Parathyroid adenoma (tissue), 2 donors: ENCODE measurements around the gene AP1G1.
"Not testable (repeated sequence)": the region's sequence is repeated elsewhere in the genome, so short reads cannot be mapped to it uniquely, and the experiment has no call there.

Experiments
- H2AFZ ChIP-seq: fragments of 300-600 bp; sonication (generic); one replicate; pipeline ENCODE4 v1.7.0; 2017; ENCODE audit warnings: antibody characterized with exemption, mild to moderate bottlenecking
- H3K27ac ChIP-seq: fragments of 300-600 bp; sonication (generic); one replicate; pipeline ENCODE4 v1.7.0; 2017
- H3K27me3 ChIP-seq: fragments of 300-600 bp; sonication (generic); one replicate; pipeline ENCODE4 v1.7.0; 2017; ENCODE audit warnings: low read length; ENCODE audit not compliant: control insufficient read depth, insufficient read depth
- H3K36me3 ChIP-seq: fragments of 300-600 bp; sonication (generic); one replicate; pipeline ENCODE4 v1.7.0; 2017; ENCODE audit warnings: low read length; ENCODE audit not compliant: control insufficient read depth, insufficient read depth
- H3K4me1 ChIP-seq: fragments of 300-600 bp; sonication (generic); one replicate; pipeline ENCODE4 v1.7.0; 2017; ENCODE audit warnings: control low read depth
- H3K4me2 ChIP-seq: fragments of 300-600 bp; sonication (generic); one replicate; pipeline ENCODE4 v1.7.0; 2017; ENCODE audit warnings: low read length
- H3K4me3 ChIP-seq: fragments of 300-600 bp; sonication (generic); one replicate; pipeline ENCODE4 v1.7.0; 2017; ENCODE audit warnings: low read depth, low read length
- H3K79me2 ChIP-seq: fragments of 300-600 bp; sonication (generic); one replicate; pipeline ENCODE4 v1.7.0; 2017; ENCODE audit warnings: control low read depth
- H3K9ac ChIP-seq: fragments of 300-600 bp; sonication (generic); one replicate; pipeline ENCODE4 v1.7.0; 2017; ENCODE audit warnings: mild to moderate bottlenecking
- H3K9me3 ChIP-seq: fragments of 300-600 bp; sonication (generic); one replicate; pipeline ENCODE4 v1.7.0; 2017; ENCODE audit warnings: low read length; ENCODE audit not compliant: control insufficient read depth
- TF ChIP-seq, protein P1 (sequence below): fragments of 300-600 bp; sonication (generic); IDR thresholded peaks from one replicate; pipeline ENCODE4 v1.7.0; 2017; ENCODE audit warnings: antibody characterized with exemption, mild to moderate bottlenecking
- donor health status: primary hyperparathyroidism.

The AP1G1 gene

DNA sequence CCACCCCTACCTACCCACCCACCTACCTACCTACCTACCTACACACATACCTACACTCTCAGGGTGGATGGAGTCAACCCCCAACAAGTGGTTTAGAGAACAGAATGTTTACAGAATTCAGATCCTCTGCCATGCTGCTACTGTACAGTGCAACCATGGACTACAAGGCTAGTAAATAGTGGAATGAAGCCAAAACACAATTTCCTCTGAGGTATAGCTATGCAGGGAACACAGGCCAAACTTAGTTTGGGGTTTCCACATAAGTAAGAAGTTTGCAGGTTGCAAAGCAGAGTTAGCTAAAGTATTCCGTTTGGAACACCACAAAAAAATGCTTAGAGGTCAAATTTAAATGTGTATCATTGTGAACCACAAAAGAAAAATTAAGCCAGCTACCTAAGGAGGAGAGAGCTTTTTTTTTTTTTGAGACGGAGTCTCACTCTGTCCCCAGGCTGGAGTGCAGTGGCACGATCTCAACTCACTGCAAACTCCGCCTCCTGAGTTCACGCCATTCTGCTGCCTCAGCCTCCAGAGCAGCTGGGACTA is 2.7 kb upstream of the AP1G1 start:
- no peak overlapping the region for H3K4me3 ChIP-seq
- H3K27ac ChIP-seq, result no peak overlapping the region
- no peaks in the 10 kb centered on the region for H3K27me3 ChIP-seq

GRCh38 chr16:71810155-71810530 is 1.5 kb upstream of the AP1G1 start:
- H3K27me3 ChIP-seq, H3K4me1 ChIP-seq, H3K27ac ChIP-seq, H3K36me3 ChIP-seq, H3K4me3 ChIP-seq, H3K9me3 ChIP-seq, H3K9ac ChIP-seq: not testable (repeated sequence)
- H2AFZ ChIP-seq, result peak overlapping the region; percentile 91
- H3K4me2 ChIP-seq, result peak overlapping the region; percentile 92
- H3K79me2 ChIP-seq, result peaks cover 17% of the 10 kb centered on the region

More for the DNA sequence above, 2.7 kb upstream of the AP1G1 start:
- H2AFZ ChIP-seq, result no peak overlapping the region
- TF ChIP-seq, protein P1, sequence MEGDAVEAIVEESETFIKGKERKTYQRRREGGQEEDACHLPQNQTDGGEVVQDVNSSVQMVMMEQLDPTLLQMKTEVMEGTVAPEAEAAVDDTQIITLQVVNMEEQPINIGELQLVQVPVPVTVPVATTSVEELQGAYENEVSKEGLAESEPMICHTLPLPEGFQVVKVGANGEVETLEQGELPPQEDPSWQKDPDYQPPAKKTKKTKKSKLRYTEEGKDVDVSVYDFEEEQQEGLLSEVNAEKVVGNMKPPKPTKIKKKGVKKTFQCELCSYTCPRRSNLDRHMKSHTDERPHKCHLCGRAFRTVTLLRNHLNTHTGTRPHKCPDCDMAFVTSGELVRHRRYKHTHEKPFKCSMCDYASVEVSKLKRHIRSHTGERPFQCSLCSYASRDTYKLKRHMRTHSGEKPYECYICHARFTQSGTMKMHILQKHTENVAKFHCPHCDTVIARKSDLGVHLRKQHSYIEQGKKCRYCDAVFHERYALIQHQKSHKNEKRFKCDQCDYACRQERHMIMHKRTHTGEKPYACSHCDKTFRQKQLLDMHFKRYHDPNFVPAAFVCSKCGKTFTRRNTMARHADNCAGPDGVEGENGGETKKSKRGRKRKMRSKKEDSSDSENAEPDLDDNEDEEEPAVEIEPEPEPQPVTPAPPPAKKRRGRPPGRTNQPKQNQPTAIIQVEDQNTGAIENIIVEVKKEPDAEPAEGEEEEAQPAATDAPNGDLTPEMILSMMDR, result no peak
- H3K4me1 ChIP-seq, result peaks cover 8% of the 10 kb centered on the region
- H3K36me3 ChIP-seq, result no peaks in the 10 kb centered on the region
- no peak overlapping the region for H3K9ac ChIP-seq
- H3K9me3 ChIP-seq, result no peaks in the 10 kb centered on the region
- no peak overlapping the region for H3K4me2 ChIP-seq
- peaks cover 15% of the 10 kb centered on the region for H3K79me2 ChIP-seq

DNA sequence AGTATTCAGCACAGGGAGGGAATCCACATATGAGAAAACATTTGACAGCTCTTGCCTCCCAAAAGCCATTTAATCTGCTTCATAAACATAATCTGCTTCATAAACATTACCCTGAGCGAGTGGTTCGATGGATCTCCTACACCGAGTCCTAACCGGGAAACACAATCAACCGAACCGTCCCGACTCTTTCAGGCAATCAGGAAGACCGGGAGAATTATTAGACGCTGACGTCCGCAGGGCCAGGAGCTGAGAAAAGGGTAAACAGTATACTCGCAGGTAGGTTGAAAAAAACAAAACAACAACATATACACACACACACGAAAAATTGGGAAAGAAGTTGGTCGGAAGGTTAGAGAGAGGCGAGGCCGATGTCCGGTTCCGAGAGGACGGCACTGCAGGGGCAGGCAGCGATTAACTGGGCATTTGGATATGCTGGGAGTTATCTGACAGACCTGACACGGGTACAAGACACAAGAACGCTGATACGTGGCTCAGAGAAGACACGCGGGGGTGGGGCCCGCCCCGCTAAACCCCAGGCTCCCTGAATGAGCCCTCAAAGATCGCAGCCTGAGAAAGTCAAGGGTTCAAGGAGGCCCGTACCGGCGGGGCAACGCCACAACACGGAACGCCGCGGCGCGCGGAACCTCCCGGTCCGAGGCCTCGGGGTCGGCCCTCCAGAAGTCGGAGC is 585 bp downstream of the AP1G1 start:
- Histone ChIP-seq H3K36me3 (no peaks in the 10 kb centered on the region), H3K27ac (peak overlapping the region; percentile 100), H3K27me3 (no peaks in the 10 kb centered on the region), H3K4me2 (peak overlapping the region; percentile 94), H3K4me3 (peak overlapping the region; percentile 90), H3K9ac (peak overlapping the region; percentile 88), H3K79me2 (peaks cover 32% of the 10 kb centered on the region), H2AFZ (peak overlapping the region; percentile 100), H3K9me3 (no peaks in the 10 kb centered on the region), H3K4me1 (peaks cover 8% of the 10 kb centered on the region)
- TF ChIP-seq, protein P1, result no peak

DNA sequence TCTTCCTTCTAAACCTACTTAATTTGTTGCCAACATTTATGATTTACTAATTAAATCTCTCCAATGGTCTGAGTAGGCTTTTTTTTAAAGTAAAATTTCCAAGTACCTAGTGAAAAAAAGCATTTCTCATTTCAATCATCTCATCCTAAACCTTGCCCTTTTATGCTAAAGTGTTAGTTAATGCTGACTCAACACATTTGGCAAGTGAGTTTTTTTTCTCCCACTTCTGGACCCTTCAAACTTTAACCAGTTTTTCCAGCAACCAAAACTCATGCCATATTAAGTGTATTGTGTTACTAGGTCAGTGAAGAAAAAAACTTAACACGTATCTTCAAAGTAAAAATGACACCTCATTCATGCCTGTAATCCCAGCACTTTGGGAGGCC is 5.3 kb downstream of the AP1G1 start:
- TF ChIP-seq, protein P1, result no peak

GRCh38 chr16:71796501-71797097 is 12.0 kb downstream of the AP1G1 start:
- no peaks in the 10 kb centered on the region for H3K36me3 ChIP-seq
- H3K4me1 ChIP-seq, result peaks cover 8% of the 10 kb centered on the region
- H3K9ac ChIP-seq, result no peak overlapping the region
- TF ChIP-seq, protein P1, result no peak
- H3K9me3 ChIP-seq, result no peaks in the 10 kb centered on the region
- H2AFZ ChIP-seq, result no peak overlapping the region
- peaks cover 73% of the 10 kb centered on the region for H3K79me2 ChIP-seq
- H3K27ac ChIP-seq, result no peak overlapping the region
- no peak overlapping the region for H3K4me3 ChIP-seq
- H3K4me2 ChIP-seq, result no peak overlapping the region
- no peaks in the 10 kb centered on the region for H3K27me3 ChIP-seq

More for the DNA sequence above, 5.3 kb downstream of the AP1G1 start:
- H3K4me1 ChIP-seq, result peaks cover 8% of the 10 kb centered on the region
- no peaks in the 10 kb centered on the region for H3K27me3 ChIP-seq
- H3K9me3 ChIP-seq, result no peaks in the 10 kb centered on the region
- H3K79me2 ChIP-seq, result peaks cover 63% of the 10 kb centered on the region
- H3K4me2 ChIP-seq, result no peak overlapping the region
- no peak overlapping the region for H3K27ac ChIP-seq
- no peak overlapping the region for H2AFZ ChIP-seq
- no peaks in the 10 kb centered on the region for H3K36me3 ChIP-seq
- no peak overlapping the region for H3K4me3 ChIP-seq
- H3K9ac ChIP-seq, result no peak overlapping the region
